Activated naive CD8-positive, alpha-beta T cell treated with anti-CD3 and anti-CD28 coated beads, Interleukin-2, amount 50 U/mL, for 16 hours (primary cell): Measurements from ENCODE around the gene PPP2R1B.

Source experiments
- DNase-seq: peaks from one replicate; pipeline ENCODE4 v3.0.0-alpha.2; 2020; ENCODE audit warnings: low read depth, low spot score

Gene PPP2R1B

GRCh38 chr11:111748035-111748804 lies 18.0 kb downstream of the PPP2R1B start:
- DNase-seq: no peak

DNA sequence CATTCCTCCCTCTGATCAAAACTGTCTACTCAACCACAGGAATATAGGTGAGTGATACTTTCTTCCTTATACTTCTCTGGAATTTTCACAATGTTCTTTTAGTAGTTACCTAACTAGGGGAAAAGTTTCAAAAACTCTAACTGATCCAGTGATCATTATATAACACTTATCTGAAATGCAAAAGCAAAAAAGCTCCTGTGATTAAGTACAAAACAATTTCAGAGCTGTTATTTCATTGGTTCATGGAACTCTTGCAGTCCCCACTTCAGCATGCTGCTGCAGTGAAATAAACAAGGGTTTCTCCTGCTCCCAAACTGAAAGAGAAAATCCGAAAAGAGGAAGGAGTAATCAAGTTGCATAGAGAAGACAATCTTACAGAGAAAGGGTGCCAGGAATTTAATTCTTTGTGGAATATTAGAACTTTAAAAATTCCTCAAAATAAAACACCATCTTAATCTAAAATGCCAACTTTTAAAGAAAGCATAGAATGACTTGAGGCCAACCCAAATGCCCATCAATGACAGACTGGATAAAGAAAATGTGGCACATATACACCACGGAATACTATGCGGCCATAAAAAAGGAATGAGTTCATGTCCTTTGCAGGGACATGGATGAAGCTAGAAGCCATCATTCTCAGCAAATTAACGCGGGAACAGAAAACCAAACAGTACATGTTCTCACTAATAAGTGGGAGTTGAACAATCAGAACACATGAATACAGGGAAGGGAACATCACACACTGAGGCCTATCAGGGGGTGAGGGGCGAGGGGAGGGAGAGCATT lies 20.3 kb downstream of the PPP2R1B start:
- no peak for DNase-seq

DNA sequence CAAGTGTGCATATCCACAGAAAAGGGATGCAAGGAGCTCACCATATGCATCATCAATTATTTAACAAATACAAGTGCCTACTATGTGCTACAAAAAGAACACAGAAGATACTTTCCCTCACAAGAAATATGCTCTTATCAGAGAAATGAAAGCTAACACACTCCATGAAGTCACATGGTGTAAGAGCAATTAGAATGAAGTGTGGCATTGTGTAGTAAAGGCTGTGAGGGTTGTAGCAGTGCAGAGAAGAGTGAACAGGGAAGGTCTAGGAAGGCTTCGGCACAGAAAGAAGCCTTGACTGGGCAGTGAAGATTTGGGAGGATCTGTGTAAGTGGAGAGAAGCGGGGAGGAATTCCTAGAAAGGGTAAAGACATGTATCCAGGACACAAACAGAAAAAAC lies 22.5 kb downstream of the PPP2R1B start:
- DNase-seq: no peak

GRCh38 chr11:111741751-111742150 lies 24.4 kb downstream of the PPP2R1B start:
- no peak for DNase-seq

- DNase-seq: no peak
Measured at GRCh38 chr11:111739299-111739698, 26.9 kb downstream of the PPP2R1B start.

- DNase-seq: no peak
Measured at GRCh38 chr11:111737444-111738210, 28.6 kb downstream of the PPP2R1B start.

DNA sequence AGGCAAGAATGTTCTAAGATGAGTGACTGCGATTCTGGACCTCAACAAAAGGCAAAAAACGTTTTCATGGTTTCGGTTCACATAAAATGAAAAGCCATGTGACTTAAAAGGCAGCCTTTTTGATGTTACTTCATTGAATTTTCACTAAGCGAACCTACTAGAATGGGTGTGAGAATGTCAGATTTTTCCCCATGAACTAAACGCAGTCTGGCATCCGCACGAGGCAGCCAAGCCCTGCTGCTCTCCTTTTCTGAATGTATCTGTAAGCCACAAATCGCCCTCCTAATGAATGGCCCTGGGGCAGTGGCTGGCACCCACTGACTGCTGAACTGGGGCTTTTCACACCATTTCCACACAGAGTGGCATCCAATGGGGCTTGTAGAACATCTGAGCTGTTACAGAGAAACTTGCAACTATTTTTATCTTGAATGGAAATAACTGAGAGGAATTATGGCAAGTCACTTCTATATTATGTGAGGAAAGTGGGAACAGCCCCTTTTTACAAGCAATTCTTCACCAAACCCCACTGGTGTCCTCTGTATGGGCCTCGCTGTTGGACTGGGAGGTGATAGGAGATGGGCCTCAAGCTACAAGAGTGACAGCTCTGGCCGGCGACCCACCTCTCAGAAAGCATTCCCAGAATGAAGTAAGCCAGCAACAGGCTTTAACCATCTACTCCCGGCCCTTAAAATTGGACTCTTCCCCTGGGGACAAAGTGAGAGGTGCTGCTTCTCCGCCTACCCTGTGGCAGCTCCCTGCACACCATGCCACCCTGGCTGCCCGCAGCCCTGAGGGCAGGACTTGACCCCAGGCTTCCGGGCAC lies 29.4 kb downstream of the PPP2R1B start:
- DNase-seq: no peak

GRCh38 chr11:111736181-111736590 lies 30.0 kb downstream of the PPP2R1B start:
- no peak for DNase-seq

DNA sequence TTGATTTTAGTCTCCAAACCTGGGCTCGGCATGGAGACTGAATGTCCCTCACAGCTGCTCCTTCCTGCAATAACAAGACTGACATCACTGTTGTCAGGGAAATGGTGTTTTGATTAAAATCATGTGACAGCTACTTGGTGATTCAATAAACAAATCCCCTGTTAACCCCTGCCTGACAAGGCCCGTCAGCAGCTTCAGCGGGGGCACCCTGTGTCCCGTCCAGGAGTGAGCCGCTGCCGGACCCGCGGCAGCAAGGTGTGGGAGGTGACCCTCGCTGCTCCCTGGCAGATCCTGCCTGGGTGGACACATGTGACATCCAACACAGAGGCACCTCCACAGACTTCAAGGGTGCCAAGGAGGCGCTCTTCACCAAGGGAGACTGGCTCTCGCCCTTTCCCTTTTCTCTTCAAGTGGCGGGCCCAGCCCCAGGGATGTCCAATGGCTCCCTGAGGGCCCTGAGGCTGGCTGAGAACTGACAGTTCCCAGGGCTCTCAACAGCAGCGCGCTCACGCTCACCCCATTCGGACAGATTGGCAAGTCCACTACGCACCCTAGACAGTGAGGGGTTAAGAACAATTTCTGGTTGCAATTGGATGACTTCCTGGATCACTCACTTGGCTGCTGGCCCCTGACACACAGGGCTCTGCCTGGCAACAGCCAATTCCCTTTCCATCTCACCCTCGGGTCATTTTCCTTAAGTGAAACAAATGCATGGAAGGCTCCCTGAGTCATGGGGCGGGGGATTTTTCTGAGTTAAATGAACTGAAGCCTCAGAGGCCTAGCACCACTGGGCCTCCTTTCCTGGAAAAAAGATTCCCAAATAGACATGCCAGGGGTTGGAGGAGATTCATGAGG lies 30.7 kb downstream of the PPP2R1B start:
- no peak for DNase-seq

DNA sequence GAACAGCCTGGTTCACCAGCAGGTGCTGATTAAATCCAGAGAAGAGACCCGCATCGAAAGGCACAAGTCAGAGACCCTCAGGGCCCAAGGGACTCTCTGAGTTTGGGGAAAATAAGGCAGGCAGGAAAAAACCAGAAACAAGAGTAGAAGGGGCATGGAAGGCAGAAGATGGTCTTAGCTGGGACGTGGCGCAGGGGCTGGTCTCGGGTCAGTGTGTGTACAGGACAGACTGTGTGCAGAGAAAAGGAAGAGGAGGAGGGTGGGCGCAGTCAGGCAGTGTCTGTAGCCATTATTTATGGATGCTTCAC lies 31.3 kb downstream of the PPP2R1B start:
- DNase-seq: no peak

DNA sequence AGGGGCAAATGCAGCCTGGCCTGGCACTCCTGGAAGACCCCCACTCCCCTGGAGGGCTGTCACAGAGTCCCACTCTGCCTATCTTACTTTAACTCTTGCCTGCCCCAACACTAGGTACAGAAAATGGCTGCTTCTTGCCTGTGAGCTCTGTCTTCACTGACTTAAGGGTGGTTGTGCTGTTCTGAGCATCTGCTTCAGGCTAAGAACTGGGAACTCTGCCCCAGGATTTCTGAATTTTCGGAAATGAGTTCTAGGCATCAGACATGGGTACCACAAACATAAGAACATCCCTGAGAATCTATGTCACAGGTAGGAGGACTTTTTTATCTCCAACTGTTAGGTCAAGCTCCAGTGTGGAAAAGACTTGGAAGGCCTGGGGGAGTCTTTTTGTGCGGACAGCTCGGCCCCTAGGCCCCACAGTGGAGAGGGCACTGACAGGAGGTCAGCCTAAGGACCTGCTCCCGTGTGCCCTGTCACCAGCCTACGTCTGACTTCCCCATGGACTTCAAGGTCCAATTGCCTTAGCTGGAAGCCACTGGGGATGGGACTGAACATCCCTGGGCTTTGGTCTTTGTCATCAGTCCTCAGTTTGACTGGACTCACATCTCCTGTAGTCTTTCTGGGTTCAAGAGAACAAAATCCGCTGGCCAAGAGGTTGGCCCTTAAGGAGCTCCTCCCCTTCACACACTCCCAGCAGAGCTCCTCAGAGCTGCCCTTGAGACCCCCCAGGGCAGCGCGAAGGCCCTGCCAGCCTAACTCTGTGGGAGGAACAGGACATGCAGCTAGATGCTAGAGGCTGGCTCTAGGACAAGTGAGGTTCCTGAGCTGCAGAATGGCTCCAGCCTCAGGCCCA lies 31.9 kb downstream of the PPP2R1B start:
- no peak for DNase-seq

DNA sequence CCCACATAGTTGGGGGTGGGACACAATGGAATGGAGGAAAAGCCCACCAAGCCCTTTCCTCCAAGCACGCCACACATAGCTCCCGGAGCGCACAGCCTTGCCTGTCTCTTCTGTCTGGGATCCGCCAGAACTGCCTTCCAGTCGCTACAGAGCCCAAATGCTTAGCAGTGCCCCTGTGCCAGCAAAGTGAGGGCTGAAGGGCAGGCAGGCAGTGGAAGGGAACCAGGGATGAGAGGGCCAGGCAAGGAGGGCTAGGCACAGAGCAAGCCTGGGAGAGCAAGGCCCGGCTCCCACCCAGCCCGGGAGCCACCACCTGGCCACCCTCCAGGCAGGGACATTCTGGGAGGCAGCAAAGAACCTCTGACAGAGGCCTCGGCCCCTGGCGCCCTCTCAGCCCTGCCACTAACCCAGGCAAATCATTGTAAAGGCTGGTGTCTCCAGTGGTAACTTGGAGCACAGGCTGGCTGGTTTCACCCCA lies 32.5 kb downstream of the PPP2R1B start:
- DNase-seq: no peak

DNA sequence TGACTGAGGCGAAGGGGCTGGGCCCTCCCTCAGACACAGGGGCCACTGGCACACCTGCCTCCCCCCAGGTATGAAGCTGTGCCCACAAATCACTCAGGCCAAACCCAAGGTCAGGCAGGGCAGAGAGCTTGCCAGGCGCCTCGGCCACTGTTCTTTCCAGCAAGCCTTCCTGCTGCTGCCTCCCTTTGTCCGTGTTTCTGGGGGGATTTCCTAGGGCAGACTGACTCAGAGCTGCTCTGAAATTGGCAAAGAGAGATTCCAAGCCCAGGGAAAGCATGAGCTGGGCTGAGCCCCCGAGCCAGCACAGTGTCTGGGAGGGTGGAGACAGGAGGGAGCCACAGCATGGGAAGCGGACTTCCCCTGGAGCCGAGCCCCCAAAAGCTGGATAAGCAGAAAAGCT lies 33.2 kb downstream of the PPP2R1B start:
- no peak for DNase-seq

DNA sequence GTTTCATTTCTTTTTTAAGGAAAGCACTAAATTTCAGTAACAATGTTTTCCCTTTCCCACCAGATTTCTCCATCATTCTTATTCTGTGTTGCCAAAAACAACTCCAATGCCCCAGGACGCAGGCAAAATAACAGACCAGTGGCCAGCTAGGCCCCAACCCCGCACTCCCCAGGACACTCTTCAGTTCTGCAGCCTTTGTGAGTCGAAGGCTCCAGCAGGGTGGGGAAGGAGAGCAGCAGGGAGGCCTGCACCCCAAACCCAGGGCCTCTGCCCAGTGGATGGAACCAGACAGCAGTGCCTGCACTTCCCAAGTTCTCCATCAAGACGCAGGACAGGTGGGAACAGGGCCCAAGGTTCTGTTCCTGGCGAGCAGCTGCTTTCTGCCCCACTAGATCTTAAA lies 34.4 kb downstream of the PPP2R1B start:
- DNase-seq: no peak

DNA sequence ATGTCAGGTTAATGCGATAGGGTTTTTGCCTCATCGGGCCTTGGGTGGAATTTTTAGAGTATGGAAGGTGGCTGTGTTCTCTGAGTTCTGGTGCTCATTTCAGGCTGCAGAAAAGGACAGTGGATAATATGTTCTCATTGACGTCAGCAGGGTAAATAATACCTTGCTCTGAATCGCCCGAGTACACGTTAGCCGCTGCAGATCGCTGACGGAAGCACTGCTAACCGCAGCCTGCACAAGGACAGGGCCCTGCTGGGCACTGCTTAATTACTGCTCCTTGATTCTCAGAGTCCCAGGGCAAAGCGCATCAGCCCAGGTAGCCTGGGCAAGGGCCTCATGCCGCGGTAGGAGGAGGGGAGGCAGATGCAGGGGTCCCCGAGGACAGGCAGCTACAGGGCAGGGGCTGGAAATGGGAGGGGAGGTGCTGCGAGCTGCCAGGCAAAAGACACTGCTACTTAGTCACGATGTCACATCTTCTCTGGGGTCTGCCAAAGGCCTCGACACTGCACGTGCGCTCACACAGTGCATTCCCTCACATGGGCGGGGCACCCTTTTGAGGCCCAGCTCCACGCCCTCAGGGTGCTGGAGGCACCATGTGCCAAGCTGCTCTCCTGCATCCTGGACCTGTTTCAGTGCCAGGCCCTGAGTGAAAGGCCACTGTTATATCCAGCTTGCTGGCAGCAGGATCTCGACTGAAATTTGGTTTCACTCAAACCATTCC lies 35.2 kb downstream of the PPP2R1B start:
- DNase-seq: no peak

- no peak for DNase-seq
Measured at GRCh38 chr11:111729831-111730311, 36.3 kb downstream of the PPP2R1B start.

- DNase-seq: no peak
Measured at GRCh38 chr11:111729071-111729830, 36.9 kb downstream of the PPP2R1B start.

- DNase-seq: no peak
Measured at GRCh38 chr11:111727431-111727830, 38.8 kb downstream of the PPP2R1B start.
